Subcutaneous adipose tissue (tissue), 4 donors: Measurements from ENCODE around the gene NEGR1. TPM values are rescaled to one million over a fixed set of nuclear protein-coding genes. Genes with fewer than 3 reads are reported as not detected.

Source experiments
- total RNA-seq, 4 donors: library from RNA; depleted of rRNA; stranded (reverse); fragments of >200 nt; gene quantifications; one replicate each; pipeline ENCODE4 v1.1.0, GENCODE V29; 2016
- TF ChIP-seq, protein P1 (sequence below): fragments of 450-650 bp; IDR thresholded peaks from one replicate; pipeline ENCODE4 v1.5.1; 2016; ENCODE audit warnings: low read depth, mild to moderate bottlenecking, control low read depth, antibody characterized with exemption, moderate library complexity

The NEGR1 gene
- total RNA-seq, 4 donors from 2014 or later, result 18.6 to 42.9 (median 35.3) TPM

- TF ChIP-seq, protein P1, sequence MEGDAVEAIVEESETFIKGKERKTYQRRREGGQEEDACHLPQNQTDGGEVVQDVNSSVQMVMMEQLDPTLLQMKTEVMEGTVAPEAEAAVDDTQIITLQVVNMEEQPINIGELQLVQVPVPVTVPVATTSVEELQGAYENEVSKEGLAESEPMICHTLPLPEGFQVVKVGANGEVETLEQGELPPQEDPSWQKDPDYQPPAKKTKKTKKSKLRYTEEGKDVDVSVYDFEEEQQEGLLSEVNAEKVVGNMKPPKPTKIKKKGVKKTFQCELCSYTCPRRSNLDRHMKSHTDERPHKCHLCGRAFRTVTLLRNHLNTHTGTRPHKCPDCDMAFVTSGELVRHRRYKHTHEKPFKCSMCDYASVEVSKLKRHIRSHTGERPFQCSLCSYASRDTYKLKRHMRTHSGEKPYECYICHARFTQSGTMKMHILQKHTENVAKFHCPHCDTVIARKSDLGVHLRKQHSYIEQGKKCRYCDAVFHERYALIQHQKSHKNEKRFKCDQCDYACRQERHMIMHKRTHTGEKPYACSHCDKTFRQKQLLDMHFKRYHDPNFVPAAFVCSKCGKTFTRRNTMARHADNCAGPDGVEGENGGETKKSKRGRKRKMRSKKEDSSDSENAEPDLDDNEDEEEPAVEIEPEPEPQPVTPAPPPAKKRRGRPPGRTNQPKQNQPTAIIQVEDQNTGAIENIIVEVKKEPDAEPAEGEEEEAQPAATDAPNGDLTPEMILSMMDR, result no peak
These were observed 1.6 kb downstream of the NEGR1 start for GRCh38 chr1:72280711-72281110.

DNA sequence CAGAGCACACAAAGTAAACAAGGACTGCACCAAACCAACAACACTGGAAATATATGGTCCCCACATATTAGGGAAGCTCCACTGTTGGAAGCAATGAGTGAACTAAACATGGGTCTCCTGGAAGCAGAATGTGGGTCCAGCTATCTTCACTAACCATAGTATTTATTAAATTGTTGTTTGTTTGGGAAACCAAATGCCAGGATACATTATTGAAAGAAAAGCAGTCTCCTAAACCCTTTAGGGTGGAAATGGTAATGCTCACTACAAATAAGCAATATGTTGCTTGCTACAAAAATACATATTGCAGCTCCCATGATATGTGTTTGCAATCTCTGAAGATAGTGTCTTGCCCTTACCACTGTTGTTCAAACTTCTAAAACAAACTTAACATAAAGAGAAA is 2.2 kb downstream of the NEGR1 start:
- TF ChIP-seq, protein P1, result no peak

DNA sequence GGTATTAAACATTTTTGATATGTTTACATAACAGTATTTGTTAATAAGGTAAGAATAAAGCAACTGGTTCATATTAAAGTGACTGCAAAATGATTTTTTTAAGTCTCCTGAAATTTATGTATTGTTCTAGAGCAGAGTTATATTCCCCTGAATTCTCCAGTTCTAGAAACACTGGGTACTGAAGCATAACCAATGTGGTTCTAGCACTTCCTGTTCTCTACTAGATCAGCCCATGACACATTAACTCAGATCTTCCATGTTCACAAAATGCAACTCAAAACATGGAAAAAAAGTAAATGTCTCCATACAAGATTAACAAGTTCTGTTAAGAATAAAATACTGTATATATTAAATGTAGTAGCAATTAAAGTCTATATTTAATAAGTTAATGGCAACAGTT is 3.9 kb downstream of the NEGR1 start:
- TF ChIP-seq, protein P1, result no peak

GRCh38 chr1:72271555-72272085 is 10.7 kb downstream of the NEGR1 start:
- TF ChIP-seq, protein P1, result no peak

- TF ChIP-seq, protein P1, result no peak
These were observed 19.6 kb downstream of the NEGR1 start for GRCh38 chr1:72262735-72263134.

GRCh38 chr1:72253132-72253531 is 29.2 kb downstream of the NEGR1 start:
- TF ChIP-seq, protein P1, result no peak

DNA sequence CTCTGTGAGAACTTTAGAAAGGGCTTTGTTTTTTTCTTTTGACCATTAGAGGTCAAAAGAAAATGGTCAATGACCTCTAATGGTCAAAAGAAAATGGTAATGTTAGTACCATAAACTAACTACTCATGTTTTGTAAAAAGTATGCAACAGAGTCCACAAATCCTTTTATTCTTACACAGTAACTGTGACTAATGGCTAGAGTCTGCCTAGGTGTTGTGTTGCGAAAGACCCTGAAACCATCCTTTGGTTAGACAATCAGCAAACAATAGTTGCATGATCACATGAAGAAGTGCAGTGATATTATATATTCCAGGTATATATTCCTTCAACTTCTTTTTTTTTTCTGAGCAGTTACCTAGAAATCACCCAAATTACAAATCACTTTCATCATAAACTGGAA is 40.9 kb downstream of the NEGR1 start:
- TF ChIP-seq, protein P1, result no peak
